WTC11 (cell line): ENCODE measurements around the gene VEGFC. TPM values are rescaled to one million over a fixed set of nuclear protein-coding genes. Genes with fewer than 3 reads are reported as not detected.

Experiments used
- ATAC-seq: fragments of 200-7000 bp; cut with Tn5 transposase; 2 replicates; pipeline ENCODE4 v1.10.0; 2021; ENCODE audit warnings: mild to moderate bottlenecking, moderate library complexity
- CTCF ChIA-PET: fragments of 300-600 bp; sonication (Branson Sonifier 250); formaldehyde crosslinking; loops from one replicate; lab custom pipeline; 2021; ENCODE audit warnings: antibody characterized with exemption; lab: Charles Lee
- POLR2A ChIA-PET: fragments of 350-600 bp; sonication (Branson Sonifier 250); formaldehyde crosslinking; loops from one replicate; lab custom pipeline; 2021; ENCODE audit warnings: antibody characterized with exemption; lab: Charles Lee
- DNase-seq: peaks from one replicate; pipeline ENCODE4 v3.0.0; 2021; ENCODE audit warnings: low spot score
- H3K27ac Mint-ChIP-seq: 2 replicates; pipeline ENCODE4 v1.8.0; 2021; ENCODE audit warnings: mixed read lengths
- H3K27me3 Mint-ChIP-seq: 2 replicates; pipeline ENCODE4 v1.8.0; 2021; ENCODE audit warnings: low read depth, mild to moderate bottlenecking, moderate library complexity, mixed read lengths
- H3K36me3 Mint-ChIP-seq: 2 replicates; pipeline ENCODE4 v1.8.0; 2021; ENCODE audit warnings: mixed read lengths
- H3K4me1 Mint-ChIP-seq: 2 replicates; pipeline ENCODE4 v1.8.0; 2022; ENCODE audit warnings: mixed read lengths
- H3K4me3 Mint-ChIP-seq: 2 replicates; pipeline ENCODE4 v1.8.0; 2021; ENCODE audit warnings: mild to moderate bottlenecking, moderate library complexity, mixed read lengths
- H3K9me3 Mint-ChIP-seq: 2 replicates; pipeline ENCODE4 v1.8.0; 2021; ENCODE audit warnings: mixed read lengths
- ATF1 ChIP-seq: sonication (generic); formaldehyde crosslinking; IDR thresholded peaks from 2 replicates; pipeline ENCODE4 v1.8.1; 2023; ENCODE audit warnings: mild to moderate bottlenecking, moderate library complexity, missing genetic modification reagents
- CREB1 ChIP-seq: sonication (generic); formaldehyde crosslinking; IDR thresholded peaks from 2 replicates; pipeline ENCODE4 v1.8.0; 2023; ENCODE audit warnings: mild to moderate bottlenecking, missing genetic modification reagents
- CREM ChIP-seq: sonication (generic); formaldehyde crosslinking; IDR thresholded peaks from 2 replicates; pipeline ENCODE4 v1.8.1; 2022; ENCODE audit warnings: mild to moderate bottlenecking, missing genetic modification reagents, moderate library complexity
- CTCF ChIP-seq: fragments of 200-600 bp; IDR thresholded peaks from 2 replicates; pipeline ENCODE4 v1.8.0; 2022; ENCODE audit warnings: antibody characterized with exemption
- E2F1 ChIP-seq: sonication (generic); formaldehyde crosslinking; IDR thresholded peaks from 2 replicates; pipeline ENCODE4 v1.8.0; 2022; ENCODE audit warnings: mild to moderate bottlenecking, missing genetic modification reagents
- EMX1 ChIP-seq: fragments of 250-450 bp; sonication (Bioruptor Pico); IDR thresholded peaks from 2 replicates; pipeline ENCODE4 v1.8.0; 2021; ENCODE audit warnings: mild to moderate bottlenecking
- ERG ChIP-seq: fragments of 250-450 bp; sonication (Bioruptor Pico); IDR thresholded peaks from 2 replicates; pipeline ENCODE4 v1.8.0; 2021; ENCODE audit warnings: mild to moderate bottlenecking
- ESRRA ChIP-seq: sonication (generic); formaldehyde crosslinking; IDR thresholded peaks from 2 replicates; pipeline ENCODE4 v1.8.1; 2022; ENCODE audit warnings: mild to moderate bottlenecking, missing genetic modification reagents, borderline replicate concordance
- ETV6 ChIP-seq: sonication (generic); formaldehyde crosslinking; IDR thresholded peaks from 2 replicates; pipeline ENCODE4 v1.8.1; 2022; ENCODE audit warnings: mild to moderate bottlenecking, missing genetic modification reagents
- GTF2I ChIP-seq: fragments of 250-450 bp; sonication (Bioruptor Pico); conservative IDR thresholded peaks from 2 replicates; pipeline ENCODE4 v1.4.0; 2021; ENCODE audit warnings: mild to moderate bottlenecking
- IRF2 ChIP-seq: sonication (generic); formaldehyde crosslinking; IDR thresholded peaks from 2 replicates; pipeline ENCODE4 v1.8.0; 2022; ENCODE audit warnings: low read depth, missing genetic modification reagents, borderline replicate concordance
- JAZF1 ChIP-seq: fragments of 250-450 bp; sonication (Bioruptor Pico); IDR thresholded peaks from 2 replicates; pipeline ENCODE4 v1.9.0; 2021; ENCODE audit warnings: moderate library complexity, mild to moderate bottlenecking, inconsistent platforms
- NFE2L1 ChIP-seq: sonication (generic); formaldehyde crosslinking; IDR thresholded peaks from 2 replicates; pipeline ENCODE4 v1.8.1; 2023; ENCODE audit warnings: missing genetic modification reagents
- NR3C1 ChIP-seq: sonication (generic); formaldehyde crosslinking; conservative IDR thresholded peaks from 2 replicates; pipeline ENCODE4 v1.8.1; 2023; ENCODE audit warnings: low read depth, mild to moderate bottlenecking, missing genetic modification reagents
- OVOL2 ChIP-seq: fragments of 250-450 bp; sonication (Bioruptor Pico); IDR thresholded peaks from 2 replicates; pipeline ENCODE4 v1.9.0; 2021; ENCODE audit warnings: mild to moderate bottlenecking, borderline replicate concordance
- RELA ChIP-seq: sonication (generic); formaldehyde crosslinking; IDR thresholded peaks from 2 replicates; pipeline ENCODE4 v1.8.1; 2022; ENCODE audit warnings: missing genetic modification reagents, mild to moderate bottlenecking, borderline replicate concordance
- SOX15 ChIP-seq: fragments of 250-450 bp; sonication (Bioruptor Pico); IDR thresholded peaks from 2 replicates; pipeline ENCODE4 v1.9.0; 2021; ENCODE audit warnings: mild to moderate bottlenecking
- USF1 ChIP-seq: sonication (generic); formaldehyde crosslinking; IDR thresholded peaks from 2 replicates; pipeline ENCODE4 v1.8.0; 2022; ENCODE audit warnings: mild to moderate bottlenecking, missing genetic modification reagents
- USF2 ChIP-seq: sonication (generic); formaldehyde crosslinking; IDR thresholded peaks from 2 replicates; pipeline ENCODE4 v1.8.1; 2023; ENCODE audit warnings: mild to moderate bottlenecking, missing genetic modification reagents, moderate library complexity
- ZNF416 ChIP-seq: fragments of 250-450 bp; sonication (Bioruptor Pico); IDR thresholded peaks from 2 replicates; pipeline ENCODE4 v1.9.0; 2021; ENCODE audit warnings: mild to moderate bottlenecking, inconsistent platforms
- ZNF423 ChIP-seq: fragments of 250-450 bp; sonication (Bioruptor Pico); IDR thresholded peaks from 2 replicates; pipeline ENCODE4 v2.1.2; 2022; ENCODE audit warnings: mild to moderate bottlenecking, moderate library complexity
- ZNF671 ChIP-seq: fragments of 250-450 bp; sonication (Bioruptor Pico); IDR thresholded peaks from 2 replicates; pipeline ENCODE4 v1.8.0; 2021; ENCODE audit warnings: mild to moderate bottlenecking
- total RNA-seq: library from RNA; stranded (reverse); gene quantifications from 3 replicates; pipeline ENCODE4 v1.2.3, GENCODE V29; 2021
- TF ChIP-seq, protein P1 (sequence below): sonication (generic); formaldehyde crosslinking; conservative IDR thresholded peaks from 2 replicates; pipeline ENCODE4 v1.8.1; 2023; ENCODE audit warnings: mild to moderate bottlenecking, low read depth, missing genetic modification reagents, moderate library complexity
- TF ChIP-seq, protein P2 (sequence below): sonication (generic); formaldehyde crosslinking; IDR thresholded peaks from 2 replicates; pipeline ENCODE4 v1.8.0; 2023; ENCODE audit warnings: mild to moderate bottlenecking, missing genetic modification reagents
- TF ChIP-seq, protein P3 (sequence below): sonication (generic); formaldehyde crosslinking; IDR thresholded peaks from 2 replicates; pipeline ENCODE4 v1.8.1; 2022; ENCODE audit warnings: mild to moderate bottlenecking, missing genetic modification reagents, moderate library complexity, borderline replicate concordance

Gene VEGFC
- total RNA-seq, 1 experiment from 2014 or later: 0.61 TPM

GRCh38 chr4:176741253-176741652 lies 51.5 kb downstream of the VEGFC start:
- ChIA-PET CTCF (no interaction called here), POLR2A (no interaction called here)
- TF ChIP-seq NFE2L1 (CRISPR knock-in tag): no peak
- no peak for TF ChIP-seq USF1 (CRISPR knock-in tag)
- no peak for TF ChIP-seq SOX15 (CRISPR knock-in tag)
- TF ChIP-seq, protein P1, sequence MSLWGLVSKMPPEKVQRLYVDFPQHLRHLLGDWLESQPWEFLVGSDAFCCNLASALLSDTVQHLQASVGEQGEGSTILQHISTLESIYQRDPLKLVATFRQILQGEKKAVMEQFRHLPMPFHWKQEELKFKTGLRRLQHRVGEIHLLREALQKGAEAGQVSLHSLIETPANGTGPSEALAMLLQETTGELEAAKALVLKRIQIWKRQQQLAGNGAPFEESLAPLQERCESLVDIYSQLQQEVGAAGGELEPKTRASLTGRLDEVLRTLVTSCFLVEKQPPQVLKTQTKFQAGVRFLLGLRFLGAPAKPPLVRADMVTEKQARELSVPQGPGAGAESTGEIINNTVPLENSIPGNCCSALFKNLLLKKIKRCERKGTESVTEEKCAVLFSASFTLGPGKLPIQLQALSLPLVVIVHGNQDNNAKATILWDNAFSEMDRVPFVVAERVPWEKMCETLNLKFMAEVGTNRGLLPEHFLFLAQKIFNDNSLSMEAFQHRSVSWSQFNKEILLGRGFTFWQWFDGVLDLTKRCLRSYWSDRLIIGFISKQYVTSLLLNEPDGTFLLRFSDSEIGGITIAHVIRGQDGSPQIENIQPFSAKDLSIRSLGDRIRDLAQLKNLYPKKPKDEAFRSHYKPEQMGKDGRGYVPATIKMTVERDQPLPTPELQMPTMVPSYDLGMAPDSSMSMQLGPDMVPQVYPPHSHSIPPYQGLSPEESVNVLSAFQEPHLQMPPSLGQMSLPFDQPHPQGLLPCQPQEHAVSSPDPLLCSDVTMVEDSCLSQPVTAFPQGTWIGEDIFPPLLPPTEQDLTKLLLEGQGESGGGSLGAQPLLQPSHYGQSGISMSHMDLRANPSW (CRISPR knock-in tag): no peak
- TF ChIP-seq JAZF1: no peak
- TF ChIP-seq ATF1 (CRISPR knock-in tag): no peak
- no peak for TF ChIP-seq ESRRA (CRISPR knock-in tag)
- TF ChIP-seq GTF2I (CRISPR knock-in tag): no peak
- no peak for TF ChIP-seq E2F1 (CRISPR knock-in tag)
- no peak for TF ChIP-seq ETV6 (CRISPR knock-in tag)
- TF ChIP-seq ERG: no peak
- TF ChIP-seq NR3C1 (CRISPR knock-in tag): no peak
- no peak for TF ChIP-seq ZNF671
- TF ChIP-seq EMX1 (CRISPR knock-in tag): no peak
- no peak for TF ChIP-seq RELA (CRISPR knock-in tag)
- TF ChIP-seq ZNF423 (CRISPR knock-in tag): no peak
- H3K4me3 Mint-ChIP-seq: no peak overlapping the region
- no peaks in the 10 kb centered on the region for H3K4me1 Mint-ChIP-seq
- H3K27me3 Mint-ChIP-seq: no peaks in the 10 kb centered on the region
- ATAC-seq (no peak), DNase-seq (no peak)
- no peaks in the 10 kb centered on the region for H3K36me3 Mint-ChIP-seq
- H3K27ac Mint-ChIP-seq: no peak overlapping the region
- H3K9me3 Mint-ChIP-seq: no peaks in the 10 kb centered on the region

DNA sequence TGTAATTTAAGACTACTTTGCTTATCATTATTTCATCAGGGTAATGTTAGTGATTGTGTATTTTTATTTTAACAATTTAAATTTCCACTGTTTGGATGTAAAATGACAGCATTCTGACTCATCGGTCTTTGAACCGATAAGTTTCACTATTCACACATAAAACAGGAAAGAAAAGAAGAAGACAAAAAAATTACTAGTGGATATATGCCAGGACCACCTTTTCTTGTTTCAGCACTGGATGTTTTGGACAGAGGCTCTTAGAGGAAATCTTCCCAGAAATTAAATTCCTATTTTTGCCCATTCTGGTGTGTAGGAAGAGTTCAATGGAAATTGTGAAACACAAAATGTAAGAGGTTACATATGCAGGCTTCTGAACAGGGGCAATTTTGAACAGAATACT lies 57.4 kb downstream of the VEGFC start:
- Mint-ChIP-seq H3K4me3 (no peak overlapping the region), H3K27ac (no peak overlapping the region), H3K9me3 (no peaks in the 10 kb centered on the region), H3K36me3 (no peaks in the 10 kb centered on the region), H3K27me3 (no peaks in the 10 kb centered on the region), H3K4me1 (peaks cover 13% of the 10 kb centered on the region)
- ChIA-PET POLR2A (no interaction called here), CTCF (no interaction called here)
- ATAC-seq: no peak
- DNase-seq: no peak
- TF ChIP-seq, protein P2, sequence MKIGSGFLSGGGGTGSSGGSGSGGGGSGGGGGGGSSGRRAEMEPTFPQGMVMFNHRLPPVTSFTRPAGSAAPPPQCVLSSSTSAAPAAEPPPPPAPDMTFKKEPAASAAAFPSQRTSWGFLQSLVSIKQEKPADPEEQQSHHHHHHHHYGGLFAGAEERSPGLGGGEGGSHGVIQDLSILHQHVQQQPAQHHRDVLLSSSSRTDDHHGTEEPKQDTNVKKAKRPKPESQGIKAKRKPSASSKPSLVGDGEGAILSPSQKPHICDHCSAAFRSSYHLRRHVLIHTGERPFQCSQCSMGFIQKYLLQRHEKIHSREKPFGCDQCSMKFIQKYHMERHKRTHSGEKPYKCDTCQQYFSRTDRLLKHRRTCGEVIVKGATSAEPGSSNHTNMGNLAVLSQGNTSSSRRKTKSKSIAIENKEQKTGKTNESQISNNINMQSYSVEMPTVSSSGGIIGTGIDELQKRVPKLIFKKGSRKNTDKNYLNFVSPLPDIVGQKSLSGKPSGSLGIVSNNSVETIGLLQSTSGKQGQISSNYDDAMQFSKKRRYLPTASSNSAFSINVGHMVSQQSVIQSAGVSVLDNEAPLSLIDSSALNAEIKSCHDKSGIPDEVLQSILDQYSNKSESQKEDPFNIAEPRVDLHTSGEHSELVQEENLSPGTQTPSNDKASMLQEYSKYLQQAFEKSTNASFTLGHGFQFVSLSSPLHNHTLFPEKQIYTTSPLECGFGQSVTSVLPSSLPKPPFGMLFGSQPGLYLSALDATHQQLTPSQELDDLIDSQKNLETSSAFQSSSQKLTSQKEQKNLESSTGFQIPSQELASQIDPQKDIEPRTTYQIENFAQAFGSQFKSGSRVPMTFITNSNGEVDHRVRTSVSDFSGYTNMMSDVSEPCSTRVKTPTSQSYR (CRISPR knock-in tag): no peak
- TF ChIP-seq ETV6 (CRISPR knock-in tag) (no peak), CREM (CRISPR knock-in tag) (no peak), ZNF416 (CRISPR knock-in tag) (no peak), CTCF (no peak), NR3C1 (CRISPR knock-in tag) (no peak), IRF2 (CRISPR knock-in tag) (no peak), OVOL2 (no peak), ATF1 (CRISPR knock-in tag) (no peak), CREB1 (CRISPR knock-in tag) (no peak), USF2 (CRISPR knock-in tag) (no peak)
- TF ChIP-seq, protein P3, sequence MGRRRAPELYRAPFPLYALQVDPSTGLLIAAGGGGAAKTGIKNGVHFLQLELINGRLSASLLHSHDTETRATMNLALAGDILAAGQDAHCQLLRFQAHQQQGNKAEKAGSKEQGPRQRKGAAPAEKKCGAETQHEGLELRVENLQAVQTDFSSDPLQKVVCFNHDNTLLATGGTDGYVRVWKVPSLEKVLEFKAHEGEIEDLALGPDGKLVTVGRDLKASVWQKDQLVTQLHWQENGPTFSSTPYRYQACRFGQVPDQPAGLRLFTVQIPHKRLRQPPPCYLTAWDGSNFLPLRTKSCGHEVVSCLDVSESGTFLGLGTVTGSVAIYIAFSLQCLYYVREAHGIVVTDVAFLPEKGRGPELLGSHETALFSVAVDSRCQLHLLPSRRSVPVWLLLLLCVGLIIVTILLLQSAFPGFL (CRISPR knock-in tag): no peak
